Parathyroid adenoma (tissue), 2 donors: ENCODE data around the gene SRBD1.

Source experiments
- H2AFZ ChIP-seq: fragments of 300-600 bp; sonication (generic); one replicate; pipeline ENCODE4 v1.7.0; 2017; ENCODE audit warnings: antibody characterized with exemption, mild to moderate bottlenecking
- H3K27ac ChIP-seq: fragments of 300-600 bp; sonication (generic); one replicate; pipeline ENCODE4 v1.7.0; 2017
- H3K27me3 ChIP-seq: fragments of 300-600 bp; sonication (generic); one replicate; pipeline ENCODE4 v1.7.0; 2017; ENCODE audit warnings: low read length; ENCODE audit not compliant: control insufficient read depth, insufficient read depth
- H3K36me3 ChIP-seq: fragments of 300-600 bp; sonication (generic); one replicate; pipeline ENCODE4 v1.7.0; 2017; ENCODE audit warnings: low read length; ENCODE audit not compliant: control insufficient read depth, insufficient read depth
- H3K4me1 ChIP-seq: fragments of 300-600 bp; sonication (generic); one replicate; pipeline ENCODE4 v1.7.0; 2017; ENCODE audit warnings: control low read depth
- H3K4me2 ChIP-seq: fragments of 300-600 bp; sonication (generic); one replicate; pipeline ENCODE4 v1.7.0; 2017; ENCODE audit warnings: low read length
- H3K4me3 ChIP-seq: fragments of 300-600 bp; sonication (generic); one replicate; pipeline ENCODE4 v1.7.0; 2017; ENCODE audit warnings: low read depth, low read length
- H3K79me2 ChIP-seq: fragments of 300-600 bp; sonication (generic); one replicate; pipeline ENCODE4 v1.7.0; 2017; ENCODE audit warnings: control low read depth
- H3K9ac ChIP-seq: fragments of 300-600 bp; sonication (generic); one replicate; pipeline ENCODE4 v1.7.0; 2017; ENCODE audit warnings: mild to moderate bottlenecking
- H3K9me3 ChIP-seq: fragments of 300-600 bp; sonication (generic); one replicate; pipeline ENCODE4 v1.7.0; 2017; ENCODE audit warnings: low read length; ENCODE audit not compliant: control insufficient read depth
- TF ChIP-seq, protein P1 (sequence below): fragments of 300-600 bp; sonication (generic); IDR thresholded peaks from one replicate; pipeline ENCODE4 v1.7.0; 2017; ENCODE audit warnings: antibody characterized with exemption, mild to moderate bottlenecking
- donor health status: primary hyperparathyroidism.

The SRBD1 gene

DNA sequence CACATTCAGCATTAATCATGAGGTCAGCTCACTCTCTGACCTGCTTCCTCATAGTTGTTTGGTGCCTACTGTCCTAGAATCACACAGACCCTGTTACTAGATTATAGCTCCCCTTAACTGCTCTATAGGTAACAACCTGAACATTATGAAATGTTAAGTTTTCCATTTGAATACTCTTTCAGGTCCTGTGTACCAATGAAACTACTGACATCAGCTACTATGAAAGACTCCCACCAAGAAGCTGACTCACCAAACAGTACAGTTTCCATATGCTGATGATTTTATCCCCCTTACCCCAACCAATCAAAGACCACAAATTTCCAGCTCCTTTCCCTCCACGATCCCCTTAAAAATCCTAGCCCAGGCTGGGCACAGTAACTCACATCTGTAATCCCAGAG is 56.3 kb downstream of the SRBD1 start:
- H3K9me3 ChIP-seq, result no peaks in the 10 kb centered on the region
- no peak overlapping the region for H3K4me2 ChIP-seq
- H3K27me3 ChIP-seq, result no peaks in the 10 kb centered on the region
- H3K36me3 ChIP-seq, result no peaks in the 10 kb centered on the region
- TF ChIP-seq, protein P1, sequence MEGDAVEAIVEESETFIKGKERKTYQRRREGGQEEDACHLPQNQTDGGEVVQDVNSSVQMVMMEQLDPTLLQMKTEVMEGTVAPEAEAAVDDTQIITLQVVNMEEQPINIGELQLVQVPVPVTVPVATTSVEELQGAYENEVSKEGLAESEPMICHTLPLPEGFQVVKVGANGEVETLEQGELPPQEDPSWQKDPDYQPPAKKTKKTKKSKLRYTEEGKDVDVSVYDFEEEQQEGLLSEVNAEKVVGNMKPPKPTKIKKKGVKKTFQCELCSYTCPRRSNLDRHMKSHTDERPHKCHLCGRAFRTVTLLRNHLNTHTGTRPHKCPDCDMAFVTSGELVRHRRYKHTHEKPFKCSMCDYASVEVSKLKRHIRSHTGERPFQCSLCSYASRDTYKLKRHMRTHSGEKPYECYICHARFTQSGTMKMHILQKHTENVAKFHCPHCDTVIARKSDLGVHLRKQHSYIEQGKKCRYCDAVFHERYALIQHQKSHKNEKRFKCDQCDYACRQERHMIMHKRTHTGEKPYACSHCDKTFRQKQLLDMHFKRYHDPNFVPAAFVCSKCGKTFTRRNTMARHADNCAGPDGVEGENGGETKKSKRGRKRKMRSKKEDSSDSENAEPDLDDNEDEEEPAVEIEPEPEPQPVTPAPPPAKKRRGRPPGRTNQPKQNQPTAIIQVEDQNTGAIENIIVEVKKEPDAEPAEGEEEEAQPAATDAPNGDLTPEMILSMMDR, result no peak
- peaks cover 2% of the 10 kb centered on the region for H3K79me2 ChIP-seq
- H3K9ac ChIP-seq, result no peak overlapping the region
- no peak overlapping the region for H3K4me3 ChIP-seq
- peaks cover 8% of the 10 kb centered on the region for H3K4me1 ChIP-seq
- H2AFZ ChIP-seq, result no peak overlapping the region
- no peak overlapping the region for H3K27ac ChIP-seq

DNA sequence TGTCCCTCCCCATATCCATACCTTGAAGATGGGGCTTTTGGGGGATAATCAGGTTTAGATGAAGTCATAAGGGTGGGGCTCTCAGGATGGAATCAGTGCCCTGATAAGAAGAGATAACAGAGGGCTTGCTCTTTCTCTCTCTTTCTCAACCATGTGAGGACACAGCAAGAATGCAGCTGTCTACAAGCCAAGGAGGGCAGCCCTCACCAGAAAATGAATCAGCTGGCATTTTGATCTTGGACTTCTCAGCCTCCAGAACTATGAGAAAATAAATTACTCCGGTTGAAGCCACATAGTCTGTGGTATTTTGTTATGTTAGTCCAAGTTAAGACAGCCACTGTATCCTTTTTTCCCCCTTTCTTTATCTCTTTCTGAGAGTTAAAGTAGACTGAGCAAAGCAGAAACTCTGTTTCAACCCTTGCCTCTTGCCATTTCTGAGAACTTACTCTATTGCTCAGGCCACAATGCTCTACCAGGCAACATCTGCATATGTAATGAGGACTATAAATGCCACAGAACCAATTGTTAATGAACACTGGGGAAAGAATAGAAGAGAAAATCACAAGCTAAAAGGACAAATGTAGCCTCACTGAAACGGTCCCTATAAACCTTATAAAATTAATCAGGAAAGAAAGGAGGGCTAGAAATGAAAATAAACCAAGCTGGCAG is 56.9 kb downstream of the SRBD1 start:
- no peak overlapping the region for H3K9ac ChIP-seq
- H3K27ac ChIP-seq, result no peak overlapping the region

DNA sequence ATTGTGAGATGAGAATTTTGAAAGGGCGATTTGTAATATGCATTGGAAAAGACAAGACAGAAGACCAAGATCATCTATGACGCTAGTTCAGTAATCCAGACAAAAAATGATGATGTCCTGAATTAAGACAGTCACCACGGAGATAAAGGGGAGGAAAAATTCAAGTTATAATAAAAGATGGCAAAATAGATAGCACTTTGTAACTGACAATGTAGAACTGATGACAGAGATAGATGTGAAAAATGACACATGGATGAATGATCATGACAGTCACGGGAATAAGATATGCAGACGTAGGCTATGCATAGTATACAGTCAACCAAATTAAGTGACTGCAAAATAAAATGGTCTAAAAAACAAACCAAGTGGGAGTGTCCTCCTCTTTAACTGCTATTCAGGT is 59.2 kb downstream of the SRBD1 start:
- no peaks in the 10 kb centered on the region for H3K9me3 ChIP-seq
- no peak overlapping the region for H3K27ac ChIP-seq
- H3K79me2 ChIP-seq, result no peaks in the 10 kb centered on the region
- H3K4me3 ChIP-seq, result no peak overlapping the region
- TF ChIP-seq, protein P1, result no peak
- H3K4me2 ChIP-seq, result no peak overlapping the region
- peaks cover 8% of the 10 kb centered on the region for H3K4me1 ChIP-seq
- no peak overlapping the region for H3K9ac ChIP-seq
- no peaks in the 10 kb centered on the region for H3K36me3 ChIP-seq
- H2AFZ ChIP-seq, result peak overlapping the region; percentile 40
- H3K27me3 ChIP-seq, result no peaks in the 10 kb centered on the region

More for the DNA sequence above, 56.9 kb downstream of the SRBD1 start:
- H3K4me3 ChIP-seq, result no peak overlapping the region
- H3K4me2 ChIP-seq, result no peak overlapping the region
- no peaks in the 10 kb centered on the region for H3K9me3 ChIP-seq
- H3K79me2 ChIP-seq, result peaks cover 1% of the 10 kb centered on the region
- no peaks in the 10 kb centered on the region for H3K36me3 ChIP-seq
- H3K27me3 ChIP-seq, result no peaks in the 10 kb centered on the region
- no peak overlapping the region for H2AFZ ChIP-seq
- H3K4me1 ChIP-seq, result peaks cover 8% of the 10 kb centered on the region
- TF ChIP-seq, protein P1, result no peak

DNA sequence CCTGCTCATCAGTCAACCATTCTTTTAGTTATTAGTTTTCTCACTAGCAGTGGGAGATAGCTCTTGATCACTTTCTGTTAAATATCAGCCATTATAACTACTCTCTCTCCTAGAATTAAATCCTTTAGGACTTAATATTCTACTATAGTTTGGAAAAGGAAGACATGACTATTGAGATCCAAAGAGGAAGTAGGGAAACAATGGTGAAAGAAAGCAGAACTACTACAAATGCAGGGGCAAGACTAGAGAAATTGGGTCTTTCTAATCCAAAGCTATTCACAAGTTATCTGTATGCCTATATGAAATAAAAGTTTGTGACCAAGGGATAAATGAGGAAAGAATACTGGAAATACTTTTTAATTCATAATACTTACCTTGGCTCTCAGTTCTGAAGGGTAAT is 65.1 kb downstream of the SRBD1 start:
- no peaks in the 10 kb centered on the region for H3K36me3 ChIP-seq
- H3K27me3 ChIP-seq, result no peaks in the 10 kb centered on the region
- H3K27ac ChIP-seq, result no peak overlapping the region
- H3K9me3 ChIP-seq, result no peaks in the 10 kb centered on the region
- no peaks in the 10 kb centered on the region for H3K4me1 ChIP-seq
- TF ChIP-seq, protein P1, result no peak
- no peak overlapping the region for H3K4me2 ChIP-seq
- H2AFZ ChIP-seq, result no peak overlapping the region
- no peak overlapping the region for H3K9ac ChIP-seq
- H3K4me3 ChIP-seq, result no peak overlapping the region
- peaks cover 2% of the 10 kb centered on the region for H3K79me2 ChIP-seq

DNA sequence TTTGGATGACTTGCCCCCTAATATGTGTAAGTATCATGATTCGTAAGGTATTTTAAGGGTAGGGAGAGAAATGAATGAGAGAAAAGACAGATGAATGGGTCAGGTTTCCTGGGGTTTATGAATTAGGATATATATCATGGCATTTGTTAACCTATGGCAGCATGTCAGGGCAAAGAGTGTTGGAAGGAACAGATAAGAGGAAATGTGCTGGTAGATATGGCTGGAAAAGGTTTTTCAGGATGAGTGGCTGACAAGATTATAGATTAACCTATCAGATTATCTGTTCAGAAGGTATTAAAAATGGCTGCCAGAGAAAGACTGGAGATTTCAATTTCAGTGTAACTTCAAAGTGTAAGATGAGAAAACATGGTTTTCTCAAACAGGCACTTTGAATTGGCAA is 67.8 kb downstream of the SRBD1 start:
- Histone ChIP-seq H3K4me3 (no peak overlapping the region), H3K9ac (no peak overlapping the region), H3K4me2 (no peak overlapping the region), H3K4me1 (peaks cover under 1% of the 10 kb centered on the region), H3K36me3 (no peaks in the 10 kb centered on the region), H3K27ac (no peak overlapping the region), H3K27me3 (no peaks in the 10 kb centered on the region), H2AFZ (no peak overlapping the region), H3K79me2 (peaks cover 3% of the 10 kb centered on the region), H3K9me3 (no peaks in the 10 kb centered on the region)
- TF ChIP-seq, protein P1, result no peak
